ENCODE measurements around the gene CNOT10.
"Not testable (repeated sequence)": the region's sequence is repeated elsewhere in the genome, so short reads cannot be mapped to it uniquely, and the experiment has no call there.

CNOT10 gene

DNA sequence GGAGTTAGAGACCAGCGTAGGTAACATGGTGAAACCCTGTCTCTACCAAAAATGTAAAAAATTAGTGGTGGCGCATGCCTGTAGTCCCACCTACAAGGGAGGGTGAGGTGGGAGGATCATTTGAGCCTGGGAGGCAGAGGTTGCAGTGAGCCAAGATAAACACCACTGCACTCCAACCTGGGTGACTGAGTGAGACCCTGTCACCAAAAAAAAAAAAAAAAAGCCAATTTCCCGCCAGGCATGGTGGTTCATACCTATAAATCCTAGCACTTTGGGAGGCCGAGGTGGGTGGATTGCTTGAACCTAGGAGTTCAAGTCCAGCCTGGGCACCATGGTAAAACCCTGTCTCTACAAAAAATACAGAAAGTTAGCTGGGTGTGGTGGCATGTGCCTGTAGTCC is 6.9 kb downstream of the CNOT10 start:
- DNase-seq: no peak

- no peak for DNase-seq
Measured at GRCh38 chr3:32696523-32696922, 11.5 kb downstream of the CNOT10 start.

DNA sequence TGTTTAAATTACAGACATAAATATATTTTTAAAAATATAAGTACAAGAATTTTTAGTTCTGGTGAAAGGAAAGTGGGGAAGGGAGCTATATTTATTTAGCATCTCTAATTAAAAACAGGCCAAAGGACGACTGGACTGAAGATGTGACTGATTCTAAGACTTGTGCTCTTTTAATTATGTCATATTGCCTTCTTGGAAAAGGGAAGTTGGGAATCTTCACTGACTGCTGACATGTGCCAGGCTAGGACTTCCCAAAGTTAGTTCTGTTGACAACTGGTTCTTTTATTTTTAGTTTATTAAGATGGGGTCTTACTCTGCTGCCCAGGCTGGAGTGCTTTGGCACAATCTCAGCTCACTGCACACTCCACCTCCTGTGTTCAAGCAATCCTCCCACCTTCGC is 13.5 kb downstream of the CNOT10 start:
- DNase-seq: no peak

GRCh38 chr3:32699429-32699828 is 14.4 kb downstream of the CNOT10 start:
- DNase-seq: no peak

DNA sequence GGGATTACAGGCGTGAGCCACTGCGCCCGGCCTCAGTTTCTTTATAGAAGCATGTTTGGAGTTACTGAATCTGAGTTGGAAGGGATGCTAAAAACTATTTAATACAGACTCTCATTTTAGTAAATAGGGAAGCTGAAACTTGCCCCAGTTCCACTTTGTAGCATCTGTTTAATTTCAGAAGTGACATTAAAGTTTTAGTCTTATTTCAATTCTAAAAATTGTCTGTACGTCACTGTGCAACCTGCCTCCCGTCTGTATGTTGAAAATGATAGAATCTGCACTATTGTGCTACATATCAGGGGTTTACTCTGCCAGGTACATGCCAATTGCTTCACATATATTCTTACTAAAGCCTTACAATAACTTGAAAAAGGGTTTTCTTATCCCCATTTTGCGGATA is 15.3 kb downstream of the CNOT10 start:
- no peak for DNase-seq

DNA sequence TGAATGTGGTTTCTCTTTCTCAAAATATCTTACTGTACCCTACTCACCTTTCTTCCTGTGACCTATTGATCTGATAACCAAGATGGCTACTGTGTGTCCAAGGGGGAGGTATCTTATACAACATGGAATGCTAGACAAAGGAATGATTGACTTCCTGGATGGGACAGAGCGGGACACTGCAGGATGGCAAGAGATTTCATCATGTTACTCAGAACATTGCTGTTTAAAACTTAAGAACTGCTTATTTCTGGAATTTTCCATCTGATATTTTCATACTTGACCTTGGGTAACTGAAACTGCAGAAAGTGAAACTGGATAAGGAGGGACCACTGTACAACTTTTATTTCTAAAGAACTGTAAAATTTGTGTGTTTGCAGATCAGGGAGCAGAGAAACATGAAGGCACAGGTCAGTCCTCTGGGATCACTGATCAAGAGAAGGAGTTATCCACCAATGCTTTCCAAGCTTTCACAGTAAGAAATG is 18.5 kb downstream of the CNOT10 start:
- DNase-seq: no peak

- DNase-seq: no peak
Measured at GRCh38 chr3:32705232-32705631, 20.2 kb downstream of the CNOT10 start.

- DNase-seq: no peak
Measured at GRCh38 chr3:32706348-32707025, 21.5 kb downstream of the CNOT10 start.

DNA sequence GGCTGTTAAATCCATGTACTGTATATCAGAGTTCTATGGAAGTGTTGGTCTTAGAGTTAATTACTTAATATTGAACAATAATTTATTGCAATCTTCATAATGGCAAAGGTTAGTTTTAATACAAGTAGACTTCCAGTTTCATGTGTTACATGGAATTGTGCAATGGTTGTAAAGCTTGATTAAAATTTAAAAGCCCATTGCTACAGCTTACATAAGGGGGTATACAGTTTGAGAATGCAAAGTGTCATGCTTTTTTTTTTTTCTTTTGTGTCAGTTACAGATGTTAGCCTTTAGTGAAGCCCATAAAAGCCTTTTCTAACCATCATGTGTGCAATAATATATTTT is 22.0 kb downstream of the CNOT10 start:
- DNase-seq: no peak

DNA sequence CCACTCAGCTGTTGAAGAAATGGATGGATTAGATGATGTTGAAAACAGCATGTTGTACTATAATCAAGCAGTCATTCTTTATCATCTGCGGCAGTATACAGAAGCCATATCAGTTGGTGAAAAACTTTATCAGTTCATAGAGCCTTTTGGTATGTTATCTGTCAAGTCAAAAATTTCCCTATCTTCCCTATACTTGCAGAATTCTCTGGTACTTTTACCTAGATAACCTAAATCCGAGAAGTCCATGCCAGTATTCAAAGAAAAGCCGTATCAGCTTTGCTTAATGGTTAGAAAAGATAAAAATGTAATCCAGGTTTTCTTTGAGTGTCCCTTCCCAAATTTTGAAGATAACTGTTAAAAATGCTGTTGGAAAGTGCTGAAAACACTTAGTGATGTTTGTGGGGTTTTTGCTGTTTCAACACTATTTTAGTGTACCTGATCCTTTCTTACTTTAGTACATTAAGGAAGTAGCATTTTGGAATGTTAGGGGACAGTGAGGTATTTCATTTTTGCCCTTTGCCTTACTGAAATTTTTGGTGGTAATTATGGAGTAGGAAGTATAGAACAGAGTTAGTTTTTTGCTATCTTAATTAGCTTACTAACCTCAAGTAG is 23.8 kb downstream of the CNOT10 start:
- DNase-seq: no peak

- no peak for DNase-seq
Measured at GRCh38 chr3:32709346-32709745, 24.4 kb downstream of the CNOT10 start.

DNA sequence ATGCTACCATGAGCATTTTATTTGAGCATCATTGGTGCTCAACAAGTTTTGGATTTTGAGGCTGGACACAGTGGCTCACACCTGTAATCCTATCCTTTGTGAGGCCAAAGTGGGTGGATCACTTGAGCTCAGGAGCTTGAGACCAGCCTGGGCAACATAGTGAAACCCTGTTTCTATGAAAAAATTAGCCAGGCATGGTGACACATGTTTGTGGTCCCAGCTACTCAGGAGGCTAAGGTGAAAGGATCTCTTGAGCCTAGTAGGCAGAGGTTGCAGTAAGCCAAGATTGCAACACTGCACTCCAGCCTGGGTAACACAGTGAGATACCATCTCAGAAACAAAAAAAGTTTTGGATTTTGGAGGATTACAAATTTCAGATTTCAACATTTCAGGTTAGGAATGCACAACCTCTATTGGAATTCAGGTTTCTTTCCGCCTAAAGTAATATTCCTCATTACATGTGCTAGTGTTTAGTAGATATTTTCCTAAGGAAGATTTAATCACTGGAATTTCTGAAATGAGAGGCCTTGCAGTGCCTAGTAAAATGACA is 27.6 kb downstream of the CNOT10 start:
- no peak for DNase-seq

GRCh38 chr3:32713181-32713580 is 28.2 kb downstream of the CNOT10 start:
- no peak for DNase-seq

GRCh38 chr3:32719335-32719734 is 34.3 kb downstream of the CNOT10 start:
- DNase-seq: no peak

DNA sequence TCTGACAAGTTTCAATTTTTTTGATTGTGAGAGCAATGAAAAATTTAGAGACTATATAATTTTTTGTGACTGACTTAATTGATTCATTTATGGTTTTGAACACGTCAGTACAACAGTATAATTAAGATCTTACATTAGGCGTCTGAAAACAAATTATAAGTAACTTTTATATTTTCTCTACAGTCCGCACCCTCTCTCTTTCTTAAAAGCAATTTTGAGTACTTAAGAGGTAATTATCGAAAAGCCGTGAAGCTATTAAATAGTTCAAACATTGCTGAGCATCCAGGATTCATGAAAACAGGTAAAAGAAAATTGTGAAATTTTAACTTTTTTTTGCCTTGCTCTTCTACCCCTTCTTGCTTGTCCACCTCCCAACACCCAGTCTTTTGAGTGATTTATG is 34.9 kb downstream of the CNOT10 start:
- DNase-seq: no peak

- DNase-seq: no peak
Measured at GRCh38 chr3:32725721-32726120, 40.7 kb downstream of the CNOT10 start.

- DNase-seq: no peak
Measured at GRCh38 chr3:32733631-32734229, 48.7 kb downstream of the CNOT10 start.

GRCh38 chr3:32734756-32735155 is 49.8 kb downstream of the CNOT10 start:
- no peak for DNase-seq

- DNase-seq: not testable (repeated sequence)
Measured at GRCh38 chr3:32743470-32743869, 58.5 kb downstream of the CNOT10 start.

GRCh38 chr3:32743934-32744333 is 58.9 kb downstream of the CNOT10 start:
- DNase-seq: no peak

GRCh38 chr3:32751377-32751776 is 66.4 kb downstream of the CNOT10 start:
- DNase-seq: no peak

GRCh38 chr3:32755761-32756160 is 70.8 kb downstream of the CNOT10 start:
- DNase-seq: no peak

- DNase-seq: no peak
Measured at GRCh38 chr3:32757618-32758374, 72.8 kb downstream of the CNOT10 start.

GRCh38 chr3:32758375-32758753 is 73.4 kb downstream of the CNOT10 start:
- no peak for DNase-seq

Measured in CD4-positive, alpha-beta T cell treated with Interferon gamma for 1 hour (primary cell).